Astrocyte of the spinal cord (primary cell): ENCODE measurements around the gene MAN2B1.
"Not testable (repeated sequence)": the region's sequence is repeated elsewhere in the genome, so short reads cannot be mapped to it uniquely, and the experiment has no call there.

Source experiments
- DNase-seq: peaks from one replicate; pipeline ENCODE4 v3.0.0; 2011; ENCODE audit warnings: low read depth, low spot score
- H3K4me3 ChIP-seq: 2 replicates; pipeline ENCODE4 v1.5.1; 2011; ENCODE audit warnings: low read depth, mild to moderate bottlenecking, low read length, moderate library complexity
- CTCF ChIP-seq: IDR thresholded peaks from 2 replicates; pipeline ENCODE4 v1.5.1; 2012; ENCODE audit warnings: low read depth, mild to moderate bottlenecking, low read length, inconsistent platforms
- in situ Hi-C: cut with HindIII; loops from 2 replicates; pipeline ENCODE4 v1.10.0; 2017; ENCODE audit warnings: low sequenced_read_pairs

MAN2B1 gene

GRCh38 chr19:12626958-12627357 is 39.6 kb downstream of the MAN2B1 start:
- no peak for TF ChIP-seq CTCF
- no peak for DNase-seq
- H3K4me3 ChIP-seq = no peak overlapping the region
- in situ Hi-C loops = no loop called here

DNA sequence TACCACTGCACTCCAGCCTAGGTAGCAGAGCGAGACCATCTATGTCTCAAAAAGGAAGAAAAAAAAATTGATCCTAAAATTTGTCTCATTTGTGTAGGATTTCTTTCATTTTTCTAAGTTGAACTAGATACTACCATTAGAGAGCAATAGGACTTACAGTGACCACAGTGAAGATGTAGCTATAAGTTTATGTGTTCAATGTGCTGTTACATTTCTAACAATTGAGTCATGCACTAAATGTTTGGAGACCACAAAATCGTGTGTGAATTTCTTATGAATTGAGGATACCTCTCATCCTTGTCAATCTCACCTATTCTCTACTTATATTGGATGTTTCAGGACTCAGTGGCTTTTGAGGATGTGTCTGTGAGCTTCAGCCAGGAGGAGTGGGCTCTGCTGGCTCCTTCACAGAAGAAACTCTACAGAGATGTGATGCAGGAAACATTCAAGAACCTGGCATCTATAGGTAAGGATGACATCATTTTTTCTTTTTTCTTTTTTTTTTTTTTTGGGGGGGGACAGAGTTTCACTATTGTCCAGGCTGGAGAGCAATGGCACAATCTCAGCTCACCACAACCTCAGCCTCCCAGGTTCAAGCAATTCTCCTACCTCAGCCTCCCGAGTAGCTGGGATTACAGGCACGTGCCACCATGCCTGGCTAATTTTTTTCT is 43.0 kb downstream of the MAN2B1 start:
- no peak for TF ChIP-seq CTCF
- in situ Hi-C loops = no loop called here
- no peak overlapping the region for H3K4me3 ChIP-seq
- no peak for DNase-seq

GRCh38 chr19:12621253-12622024 is 45.1 kb downstream of the MAN2B1 start:
- in situ Hi-C loops, H3K4me3 ChIP-seq, DNase-seq: not testable (repeated sequence)

GRCh38 chr19:12617646-12618045 is 48.9 kb downstream of the MAN2B1 start:
- H3K4me3 ChIP-seq = no peak overlapping the region
- no peak for DNase-seq
- in situ Hi-C loops = no loop called here
- TF ChIP-seq CTCF = no peak

DNA sequence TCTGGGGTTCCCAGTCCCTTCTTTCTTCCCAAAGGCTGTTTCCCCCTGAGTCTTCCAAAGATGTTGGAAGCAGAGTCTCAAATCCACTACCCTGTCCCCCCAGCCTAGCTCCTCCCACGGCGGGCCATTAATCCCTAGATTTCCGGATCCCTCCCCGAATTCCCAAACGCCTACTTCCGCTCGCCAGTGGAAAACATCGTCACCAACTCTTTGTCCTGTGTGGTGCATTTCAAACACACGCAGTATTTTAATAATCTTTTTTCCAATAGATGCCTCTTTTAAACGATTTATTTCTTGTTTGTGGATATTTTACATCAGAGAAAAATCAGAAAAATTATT is 55.2 kb downstream of the MAN2B1 start:
- peak overlapping the region; percentile 93 for H3K4me3 ChIP-seq
- no peak for TF ChIP-seq CTCF
- in situ Hi-C loops = no loop called here
- DNase-seq = peak; percentile 88

GRCh38 chr19:12610540-12611360 is 55.8 kb downstream of the MAN2B1 start, which contains the start of the genes ZNF490 and ZNF791:
ZNF490 (minus strand) TSS chr19:12610813; CDS start chr19:12610680, 133 bp downstream.
ZNF791 (plus strand) TSS chr19:12610920; CDS start chr19:12611080, 160 bp downstream.
- DNase-seq = peak; percentile 98
- in situ Hi-C loops = no loop called here
- no peak for TF ChIP-seq CTCF
- H3K4me3 ChIP-seq = peak within 1 kb of the TSS; percentile 93
